ENCODE measurements around the gene STAT3.
"Not testable (repeated sequence)": the region's sequence is repeated elsewhere in the genome, so short reads cannot be mapped to it uniquely, and the experiment has no call there.

STAT3 gene

DNA sequence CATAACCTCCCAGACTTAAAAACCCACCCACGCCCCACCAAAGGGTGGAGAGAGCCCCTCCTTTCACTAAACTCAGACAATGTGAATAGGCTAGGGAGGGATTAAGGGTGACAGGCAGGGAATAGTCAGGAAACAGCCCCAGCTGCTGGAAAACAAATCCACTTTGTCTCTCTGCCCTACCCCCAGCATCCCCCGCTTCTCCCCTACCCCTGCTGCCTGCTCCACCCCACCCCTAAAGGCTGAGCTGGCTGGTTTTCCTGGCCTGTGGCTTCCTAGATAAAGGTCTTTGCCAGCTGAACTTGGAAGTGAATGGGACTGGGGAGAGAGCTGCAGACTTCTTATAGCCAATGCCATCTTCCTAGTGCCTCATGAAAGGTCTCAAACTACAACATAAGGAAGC lies 19.8 kb upstream of the STAT3 start:
- no peak for FAIRE-seq

DNA sequence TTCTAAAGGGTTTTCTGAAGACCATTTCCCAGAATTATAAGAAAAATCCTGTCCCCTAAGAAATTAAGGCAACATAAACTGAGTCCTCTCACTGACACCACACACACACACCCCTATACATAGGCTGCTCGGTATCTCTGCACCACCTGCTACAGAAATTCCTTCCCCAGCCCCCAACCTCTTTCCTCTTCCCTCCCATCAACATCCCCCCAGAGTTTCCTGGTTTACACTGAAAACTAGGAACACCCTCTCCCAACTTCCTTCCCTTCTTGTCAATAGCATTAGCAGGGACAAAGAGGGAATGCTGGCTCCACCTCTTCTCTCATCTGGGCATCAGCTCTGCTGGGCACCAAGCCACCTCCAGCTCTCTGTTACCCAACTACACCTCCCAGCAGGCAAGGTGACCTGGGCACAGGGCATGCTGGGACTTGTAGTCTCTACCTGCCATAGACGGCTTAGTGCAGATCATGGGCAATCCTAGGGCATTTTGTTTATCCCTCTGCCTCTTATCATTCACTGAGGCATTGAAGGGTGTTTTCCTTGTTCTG lies 19.1 kb upstream of the STAT3 start:
- no peak for FAIRE-seq

DNA sequence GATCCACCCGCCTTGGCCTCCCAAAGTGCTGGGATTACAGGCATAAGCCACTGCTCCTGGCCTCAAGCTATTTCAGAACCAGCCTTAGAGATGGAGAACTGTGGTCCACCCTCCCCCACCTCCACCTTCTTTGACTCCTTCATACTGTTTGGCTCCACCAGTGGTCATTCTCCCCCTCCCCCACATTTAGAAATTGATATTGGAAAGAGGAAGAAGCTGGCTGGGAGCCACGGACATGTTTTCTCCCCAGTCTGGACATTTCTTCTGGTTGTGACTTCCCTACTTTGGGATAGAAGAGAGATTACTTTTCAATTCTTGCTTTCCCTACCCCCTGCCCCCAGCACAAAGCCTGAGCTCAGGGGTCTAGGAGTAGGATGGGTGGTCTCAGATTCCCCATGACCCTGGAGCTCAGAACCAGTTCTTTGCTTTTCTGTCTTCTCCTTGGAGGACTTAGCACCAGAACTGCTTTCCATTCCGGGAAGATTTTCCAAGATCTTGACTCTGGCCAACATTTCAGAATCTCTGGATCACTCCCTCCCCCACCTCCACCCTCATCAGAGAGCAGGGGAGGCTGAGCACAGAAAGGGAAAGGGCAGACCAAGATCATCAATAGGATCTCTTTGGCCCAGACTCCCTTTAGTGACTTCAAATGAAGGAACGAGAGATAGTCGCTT lies 18.5 kb upstream of the STAT3 start:
- no peak for FAIRE-seq

DNA sequence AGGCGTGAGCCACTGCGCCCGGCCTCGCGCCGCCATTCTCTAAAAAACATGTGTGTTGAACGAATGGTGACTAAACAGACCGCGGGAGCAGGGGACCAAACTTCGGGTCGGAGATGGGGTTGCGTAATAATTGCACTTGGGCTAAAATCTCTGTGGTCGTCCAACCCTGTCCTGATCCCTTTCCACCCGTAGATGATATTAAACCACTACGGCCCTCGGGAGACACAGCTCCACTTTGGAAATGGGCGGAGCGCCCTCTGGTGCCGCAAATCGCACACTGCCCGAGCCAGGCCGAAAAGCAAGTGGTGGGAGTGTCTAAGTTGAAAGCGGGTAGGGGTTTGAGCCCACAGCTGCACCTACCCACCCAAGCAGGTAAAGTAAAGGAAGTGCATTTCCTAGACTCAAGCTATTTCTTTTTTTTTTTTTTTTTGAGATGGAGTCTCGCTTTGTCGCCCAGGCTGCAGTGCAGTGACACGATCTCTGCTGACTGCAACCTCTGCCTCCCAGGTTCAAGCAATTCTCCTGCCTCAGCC lies 17.8 kb upstream of the STAT3 start:
- FAIRE-seq, result no peak

DNA sequence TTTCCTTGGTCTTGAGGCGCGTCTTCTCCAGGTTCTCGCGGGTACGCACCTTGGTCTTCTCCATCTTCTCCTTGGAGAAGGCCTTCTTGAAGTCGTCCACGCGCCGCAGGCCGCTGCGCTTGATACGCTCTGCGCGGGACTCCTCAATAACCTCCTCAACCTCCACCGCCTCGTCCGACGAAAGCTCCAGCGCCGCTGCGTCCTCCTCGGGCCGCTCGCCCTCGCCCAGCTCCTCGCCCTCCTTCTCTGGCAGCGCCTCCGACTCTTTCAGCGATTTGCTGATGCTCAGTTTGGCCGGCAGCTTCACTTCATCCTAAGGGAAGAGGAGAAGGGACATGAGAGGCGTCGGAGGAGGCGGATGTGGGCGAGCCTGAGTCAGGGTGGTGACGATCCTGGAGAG lies 16.8 kb upstream of the STAT3 start:
- FAIRE-seq, result no peak

DNA sequence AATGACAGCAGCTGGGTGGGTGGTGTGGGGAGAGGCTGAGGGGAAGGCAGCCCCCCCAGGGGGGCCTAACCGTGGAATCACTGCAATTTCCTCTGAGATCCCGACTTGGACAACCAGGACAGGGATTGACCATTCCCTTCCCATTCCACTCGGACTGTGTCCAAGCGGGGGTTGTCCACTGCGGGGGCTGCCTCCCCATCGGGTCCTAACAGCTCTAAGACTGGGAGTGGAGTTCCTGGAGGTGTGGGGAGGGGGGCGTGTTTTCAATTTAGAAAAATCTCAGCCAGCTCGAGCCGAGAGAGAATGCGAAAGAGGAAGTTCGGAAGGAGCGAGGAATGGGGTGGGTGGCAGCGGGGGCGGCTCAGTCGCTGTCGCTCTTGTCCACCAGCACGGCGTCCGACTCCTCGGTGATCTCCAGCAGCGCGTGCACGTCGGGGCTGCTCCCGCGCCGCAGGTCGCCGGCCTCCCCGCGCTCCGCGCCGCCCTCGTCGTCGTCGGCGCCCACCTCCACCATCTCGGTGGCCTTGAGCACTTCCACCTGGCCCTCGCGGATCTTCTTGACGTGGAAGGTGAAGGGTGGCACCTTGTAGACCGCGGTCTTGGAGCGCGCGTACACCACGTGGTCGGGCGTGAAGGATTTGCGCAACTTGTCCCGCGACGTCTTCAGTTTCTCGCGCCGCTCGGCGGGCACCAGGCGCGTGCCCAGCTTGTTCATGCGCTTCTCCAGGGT lies 16.2 kb upstream of the STAT3 start:
- no peak for FAIRE-seq

DNA sequence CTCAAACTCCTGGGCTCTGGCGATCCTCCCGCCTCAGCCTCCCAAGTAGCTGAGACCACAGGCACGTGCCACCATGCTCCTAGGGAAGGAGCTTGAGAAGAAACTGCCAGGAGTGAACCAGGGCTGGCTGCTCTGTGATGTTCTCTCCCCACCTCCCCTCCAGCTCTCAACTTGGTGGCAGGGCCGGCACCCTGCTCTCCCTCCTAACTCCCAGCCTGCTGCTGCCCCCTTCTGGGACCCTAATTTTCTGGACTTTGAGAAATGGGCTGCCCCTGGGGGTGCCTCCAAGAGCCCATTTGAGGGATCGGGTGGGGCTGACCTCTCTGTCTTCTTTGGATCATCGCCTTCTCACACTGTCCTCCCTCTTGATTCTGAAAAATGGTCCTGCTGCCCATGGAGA lies 14.9 kb upstream of the STAT3 start:
- no peak for FAIRE-seq

DNA sequence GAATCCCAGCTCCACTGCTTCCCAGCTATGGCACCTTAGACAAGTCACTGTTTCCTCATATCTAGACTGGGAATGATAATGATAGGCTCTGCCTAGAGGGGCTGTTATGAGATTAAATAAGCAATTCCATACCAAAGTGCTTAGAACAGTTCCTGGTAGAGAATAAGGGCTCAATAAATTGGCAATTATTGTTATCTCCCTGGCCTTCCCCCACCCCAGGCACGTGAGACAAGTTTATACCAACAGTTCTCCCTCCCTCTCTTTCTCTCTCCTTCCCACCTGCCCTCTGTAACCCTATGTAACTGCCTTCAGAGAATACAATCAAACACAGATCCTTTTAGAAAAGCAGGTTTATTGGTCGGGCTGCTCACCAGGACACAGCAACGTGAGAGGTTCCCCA lies 13.9 kb upstream of the STAT3 start:
- FAIRE-seq, result no peak

DNA sequence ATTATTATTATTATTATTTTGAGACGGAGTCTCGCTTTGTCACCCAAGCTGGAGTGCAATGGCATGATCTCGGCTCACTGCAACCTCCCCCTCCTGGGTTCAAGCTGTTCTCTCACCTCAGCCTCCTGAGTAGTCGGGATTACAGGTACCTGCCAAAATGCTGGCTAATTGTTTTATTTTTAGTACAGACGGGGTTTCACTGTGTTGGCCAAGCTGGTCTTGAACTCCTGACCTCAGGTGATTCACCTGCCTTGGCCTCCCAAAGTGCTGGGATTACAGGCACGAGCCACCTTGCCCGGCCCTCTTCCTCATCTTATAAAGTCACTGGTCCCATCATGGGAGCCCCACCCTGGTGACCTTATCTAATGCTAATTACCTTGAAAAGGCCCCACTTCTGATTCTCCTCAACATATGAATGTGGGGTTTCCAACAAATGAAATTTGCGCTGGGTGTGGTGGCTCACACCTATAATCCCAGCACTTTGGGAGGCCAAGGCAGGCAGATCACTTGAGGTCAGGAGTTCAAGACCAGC lies 12.7 kb upstream of the STAT3 start:
- FAIRE-seq, result not testable (repeated sequence)

DNA sequence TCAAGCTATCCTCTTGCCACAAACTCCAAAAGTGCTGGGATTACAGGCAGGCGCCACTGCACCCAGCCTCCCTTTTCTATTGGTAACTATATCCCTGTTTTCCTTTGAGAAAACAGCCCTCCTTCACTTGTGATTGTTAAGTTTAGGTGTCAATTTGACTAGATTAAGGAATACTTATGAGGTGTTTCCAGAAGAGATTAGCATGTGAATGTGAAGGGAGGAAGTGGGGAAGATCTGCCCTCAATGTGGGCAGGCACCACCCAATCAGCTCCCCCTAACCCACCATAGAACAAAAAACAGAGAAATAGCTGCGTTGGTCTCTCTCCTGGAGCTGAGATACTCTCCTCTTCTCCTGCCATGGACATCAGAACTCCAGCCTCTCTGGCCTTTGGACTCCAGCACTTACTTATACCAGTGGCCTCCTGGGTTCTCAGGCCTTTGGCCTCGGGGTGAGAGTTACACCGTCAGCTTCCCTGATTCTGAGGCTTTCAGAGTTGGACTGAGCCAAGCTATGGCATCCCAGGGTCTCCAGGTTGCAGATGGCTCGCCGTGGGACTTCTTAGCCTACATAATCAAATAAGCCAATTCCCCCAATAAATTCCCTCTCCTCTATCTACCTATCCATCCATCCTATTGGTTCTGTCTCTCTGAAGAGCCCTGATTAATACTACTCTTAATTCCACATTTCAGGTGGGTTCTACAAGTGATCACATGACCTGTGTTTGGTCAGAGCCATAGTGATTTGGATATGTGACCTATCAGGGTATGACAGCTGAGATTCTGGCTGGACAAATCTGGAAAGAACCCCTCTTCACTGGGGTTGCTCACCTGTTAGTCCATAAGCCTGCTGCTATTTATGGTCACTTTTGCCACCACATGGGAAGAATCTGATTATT lies 12.0 kb upstream of the STAT3 start:
- no peak for FAIRE-seq

DNA sequence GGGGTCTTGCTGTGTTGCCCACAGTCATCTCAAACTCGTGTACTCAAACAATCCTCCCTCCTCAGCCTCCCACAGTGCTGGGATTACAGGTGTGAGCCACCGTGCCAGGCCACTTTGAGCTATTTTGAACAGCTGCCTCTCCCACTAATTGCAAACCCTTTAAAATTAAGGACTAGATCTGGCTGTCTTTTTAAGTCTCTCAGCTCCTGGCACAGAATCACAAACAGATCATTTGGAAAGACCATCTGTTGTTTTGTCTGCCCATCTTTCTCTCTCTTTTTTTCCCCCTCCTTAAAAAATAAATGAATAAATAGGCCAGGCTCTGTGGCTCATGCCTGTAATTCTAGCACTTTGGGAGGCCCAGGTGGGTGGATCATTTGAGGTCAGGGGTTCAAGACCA lies 10.9 kb upstream of the STAT3 start:
- no peak for FAIRE-seq

DNA sequence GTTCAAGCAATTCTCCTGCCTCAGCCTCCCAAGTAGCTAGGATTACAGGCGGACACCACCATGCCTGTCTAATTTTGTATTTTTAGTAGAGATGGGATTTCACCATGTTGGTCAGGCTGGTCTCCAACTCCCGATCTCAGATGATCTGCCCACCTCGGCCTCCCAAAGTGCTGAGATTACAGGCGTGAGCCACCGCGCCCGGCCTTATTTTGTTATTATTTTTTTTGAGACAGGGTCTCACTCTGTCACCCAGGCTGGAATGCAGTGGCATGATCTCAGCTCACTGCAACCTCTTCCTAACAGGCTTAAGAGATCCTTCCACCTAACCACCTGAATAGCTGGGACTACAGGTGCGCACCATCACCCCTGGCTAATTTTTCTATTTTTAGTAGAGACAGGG lies 7.4 kb upstream of the STAT3 start:
- FAIRE-seq, result not testable (repeated sequence)

DNA sequence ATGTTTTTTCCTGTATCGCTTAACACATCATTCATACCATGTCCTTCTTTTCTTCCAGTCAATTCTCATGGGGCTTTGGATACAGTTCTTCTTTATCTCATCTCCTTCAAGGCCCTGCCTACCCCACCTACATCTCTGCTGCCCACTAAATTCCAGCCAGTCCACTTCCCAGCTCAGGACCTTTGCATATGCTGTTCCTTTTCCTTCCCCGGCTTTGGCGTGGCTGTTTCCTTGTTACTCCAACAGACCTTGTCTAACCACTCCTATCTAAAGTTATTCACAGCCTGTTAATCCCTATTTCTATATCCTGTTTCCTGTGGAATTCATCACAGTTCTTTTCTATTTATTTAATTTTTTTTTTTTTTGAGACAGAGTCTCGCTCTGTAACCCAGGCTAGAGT lies 6.6 kb upstream of the STAT3 start:
- no peak for FAIRE-seq

DNA sequence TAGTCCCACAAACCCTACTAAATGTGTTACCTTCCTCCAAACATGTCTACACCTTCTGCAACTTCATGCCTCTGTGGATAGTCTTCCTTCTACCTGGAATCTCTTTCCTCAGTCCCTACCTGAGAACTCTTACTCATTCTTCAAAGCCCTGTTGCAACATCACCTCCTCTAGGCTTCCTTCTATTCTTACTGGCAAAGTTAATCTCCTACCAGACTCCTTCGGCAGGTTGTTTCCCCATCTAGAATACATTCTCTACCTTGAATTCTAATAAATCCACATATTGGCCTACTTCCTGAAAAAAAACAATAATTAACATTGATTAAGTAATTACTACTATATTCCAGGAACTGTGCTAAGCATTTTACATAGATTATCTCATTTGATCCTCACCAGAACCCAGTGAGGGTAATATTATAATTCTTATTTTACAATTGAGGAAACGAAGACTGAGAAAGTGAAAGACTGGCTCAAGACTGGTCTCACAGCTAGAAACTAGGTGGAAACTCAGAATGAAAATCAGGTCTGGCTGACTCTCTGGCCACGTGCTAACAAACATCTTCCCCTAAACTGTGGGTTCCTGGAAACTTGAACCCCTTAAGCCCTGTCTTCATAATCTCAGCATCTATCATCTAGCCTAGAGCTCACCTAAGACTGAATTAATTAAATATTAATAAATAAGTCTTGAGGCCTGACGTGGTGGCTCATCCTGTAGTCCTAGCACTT lies 4.6 kb upstream of the STAT3 start:
- FAIRE-seq, result no peak

DNA sequence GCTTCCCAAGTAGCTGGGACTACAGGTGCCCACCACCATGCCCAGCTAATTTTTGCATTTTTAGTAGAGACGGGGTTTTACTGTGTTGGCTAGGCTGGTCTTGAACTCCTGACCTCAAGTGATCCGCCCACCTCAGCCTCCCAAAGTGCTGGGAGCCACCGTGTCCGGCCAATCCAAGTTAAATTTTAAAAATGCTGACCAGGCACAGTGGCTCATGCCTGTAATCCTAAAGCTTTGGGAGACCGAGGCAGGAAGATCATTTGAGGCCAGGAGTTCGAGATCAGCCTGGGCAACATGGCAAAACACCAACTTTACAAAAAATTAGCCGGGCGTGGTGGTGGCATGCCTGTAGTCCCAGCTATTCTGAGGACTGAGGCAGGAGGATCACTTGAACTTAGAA lies 3.2 kb upstream of the STAT3 start:
- FAIRE-seq, result not testable (repeated sequence)

DNA sequence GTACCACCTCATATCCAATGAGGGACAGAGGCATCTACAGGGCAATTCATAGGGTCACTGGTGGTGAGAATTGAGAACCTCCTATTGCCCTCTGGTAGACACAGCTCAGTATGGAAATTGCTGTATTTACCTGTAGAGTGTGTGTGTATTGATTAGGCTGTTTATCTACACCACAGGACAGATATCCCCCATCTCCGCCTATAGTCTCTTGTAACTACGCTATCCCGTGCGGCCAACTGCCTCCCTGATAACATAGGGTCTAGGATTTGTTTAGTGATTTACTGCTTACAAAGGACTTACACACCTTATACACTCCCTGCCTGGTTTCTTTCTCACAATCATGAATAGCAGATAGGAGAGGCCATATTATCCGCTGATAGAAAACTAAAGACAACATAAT lies 1.7 kb upstream of the STAT3 start:
- no peak for FAIRE-seq

DNA sequence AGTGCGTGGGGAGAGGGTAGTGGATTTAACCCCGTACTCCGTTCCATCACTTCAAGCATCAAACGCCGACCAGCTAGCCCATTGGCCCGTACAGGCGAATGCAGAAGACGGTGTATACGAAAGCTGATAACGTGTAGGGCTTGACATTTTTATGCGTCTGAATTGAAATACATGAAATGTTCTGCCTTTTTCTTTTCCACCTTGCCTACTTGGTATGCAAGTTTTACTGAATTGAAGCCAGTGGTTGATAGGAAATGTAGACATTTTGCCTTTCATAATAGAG lies 834 bp upstream of the STAT3 start:
- no peak for FAIRE-seq

DNA sequence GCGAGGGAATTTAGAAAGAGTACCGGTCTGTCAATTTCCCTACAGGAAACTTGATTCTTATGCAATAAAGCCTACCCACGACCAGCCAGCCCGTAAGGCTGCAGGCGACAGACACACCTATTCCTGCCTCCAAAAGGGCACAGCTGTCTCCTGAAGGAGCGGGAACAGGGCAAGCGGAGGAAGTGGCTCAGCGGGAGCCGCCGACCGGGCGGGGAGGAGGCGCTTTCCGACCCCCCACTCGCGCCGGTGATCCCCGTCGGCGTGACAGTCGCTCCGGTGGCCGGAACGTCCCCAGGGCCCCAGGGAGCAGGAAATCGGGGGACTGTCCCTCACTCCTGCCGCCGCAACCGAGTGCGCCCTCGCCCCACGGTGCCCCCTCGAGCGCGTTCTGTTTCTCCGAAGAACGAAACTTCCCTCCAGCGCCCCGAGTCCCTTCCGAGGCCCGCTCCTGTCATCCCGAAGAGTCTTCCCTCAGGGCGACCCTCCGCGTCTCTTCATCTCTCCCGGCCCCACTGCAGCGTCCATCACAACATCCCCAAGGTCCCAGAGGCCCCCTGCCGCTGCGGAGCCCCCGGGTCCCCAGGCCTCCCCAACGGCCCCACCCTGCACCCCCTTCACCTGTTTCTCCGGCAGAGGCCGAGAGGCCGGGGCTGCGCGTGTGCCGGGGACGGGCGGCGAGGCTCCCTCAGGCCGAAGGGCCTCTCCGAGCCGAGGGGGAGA lies 421 bp downstream of the STAT3 start:
- no peak for FAIRE-seq

DNA sequence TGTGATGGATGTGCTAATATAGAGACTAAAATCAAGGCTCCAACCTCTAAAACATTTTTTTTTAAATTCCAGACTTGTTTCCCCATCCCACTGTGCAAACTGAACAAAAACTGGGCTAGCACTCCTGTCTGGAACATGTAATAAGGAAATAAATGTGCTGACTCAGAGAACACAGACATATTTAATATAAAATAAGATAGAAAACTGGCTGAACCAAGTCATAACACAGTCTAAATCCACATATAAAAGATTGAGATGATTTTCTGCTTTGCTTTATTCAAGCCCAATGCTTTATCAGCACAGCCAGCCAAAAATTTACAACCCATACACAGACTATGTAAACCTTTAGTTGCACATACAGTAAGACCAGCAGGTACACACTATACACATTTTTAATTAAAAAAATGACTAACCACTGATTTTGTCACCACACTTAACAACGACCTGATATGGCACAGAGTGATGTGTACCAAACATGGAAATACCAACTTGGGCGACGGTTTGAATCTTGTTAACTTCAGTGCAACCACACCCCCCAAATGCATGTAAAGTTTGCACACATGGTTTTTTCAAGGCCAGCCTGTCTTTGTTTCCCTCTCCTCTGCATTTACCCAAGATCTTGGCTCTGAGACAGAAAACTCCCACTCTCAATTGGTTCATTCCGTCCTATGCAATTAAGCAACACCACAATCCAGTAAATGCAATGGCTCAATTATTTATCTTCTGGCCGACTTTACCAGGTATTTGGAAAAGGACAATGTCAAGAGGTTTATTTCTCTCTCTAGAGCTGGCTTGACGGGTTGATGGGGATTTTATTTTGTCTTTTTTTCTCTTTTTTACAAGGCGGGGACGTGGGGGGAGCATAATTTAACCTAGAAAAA lies 1.2 kb downstream of the STAT3 start:
- no peak for FAIRE-seq

DNA sequence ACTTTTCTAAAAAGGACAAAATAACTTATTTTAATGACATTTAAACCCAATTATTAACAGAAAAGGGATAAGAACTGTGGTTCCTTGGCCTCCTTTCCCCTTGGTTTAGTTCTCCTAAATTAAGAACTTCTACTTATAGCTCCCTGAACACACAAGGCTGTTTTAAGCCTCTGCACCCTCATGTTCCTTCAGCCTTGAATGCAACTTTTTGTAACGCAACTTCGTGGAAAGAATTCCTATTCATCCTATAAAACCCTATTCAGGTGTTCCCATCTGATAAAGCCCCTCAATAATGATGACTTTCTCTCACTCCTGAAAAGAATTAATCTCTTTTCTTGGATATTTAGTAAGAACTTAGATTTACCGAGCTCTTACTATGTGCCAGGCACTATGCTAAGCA lies 6.3 kb downstream of the STAT3 start:
- FAIRE-seq, result no peak

DNA sequence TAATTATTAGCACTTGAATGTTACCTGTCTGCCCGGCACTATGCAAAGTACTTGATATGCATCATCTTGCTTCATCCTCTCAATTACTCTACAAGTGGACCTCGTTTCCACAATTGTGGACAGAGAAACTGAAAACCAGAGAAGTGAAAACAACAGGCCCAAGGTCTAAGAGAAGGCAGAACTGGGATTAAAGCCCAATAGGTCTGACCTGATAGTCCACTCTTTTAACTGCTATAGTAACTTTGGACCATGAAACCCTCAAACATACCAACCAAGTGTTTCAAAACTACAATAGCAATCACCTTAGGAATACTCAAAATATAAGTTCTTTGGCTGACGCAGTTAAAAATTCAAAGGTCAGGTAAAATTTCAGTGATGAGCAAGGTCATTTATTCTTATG lies 7.3 kb downstream of the STAT3 start:
- FAIRE-seq, result no peak
